SK-N-SH (cell line): Measurements from ENCODE around the gene ZNF606. TPM values are rescaled to one million over a fixed set of nuclear protein-coding genes. Genes with fewer than 3 reads are reported as not detected.

ENCODE experiments used
- CTCF ChIA-PET: fragments of 300-600, 350-600 bp; formaldehyde crosslinking; extraction: SDS; loops from one replicate; lab custom pipeline; 2021; lab: Yijun Ruan, JAX
- POLR2A ChIA-PET: fragments of 350-600 bp; sonication (Branson Sonifier 250); formaldehyde crosslinking; extraction: SDS; loops from one replicate; lab custom pipeline; 2020; ENCODE audit warnings: antibody characterized with exemption, inconsistent platforms; lab: Yijun Ruan, JAX
- DNase-seq: peaks from one replicate; pipeline ENCODE4 v3.0.0; 2012
- H2AFZ ChIP-seq: fragments of 200-600 bp; sonication (generic); 2 replicates; pipeline ENCODE4 v1.8.1; 2016; ENCODE audit warnings: antibody characterized with exemption, mild to moderate bottlenecking, low read depth
- H3F3A ChIP-seq: fragments of 200-600 bp; sonication (generic); replicated peaks from 2 replicates; pipeline ENCODE3; 2016; ENCODE audit warnings: antibody characterized with exemption, mild to moderate bottlenecking; ENCODE audit not compliant: insufficient read depth
- H3K27ac ChIP-seq, 2 experiments: fragments of 200-500 bp in 1 of 2; fragments of 200-600 bp in 1 of 2; sonication (Bioruptor generic) in 1 of 2; sonication (generic), shearing (Covaris generic) in 1 of 2; 2 replicates each; pipeline versions ENCODE4 v1.5.1 to v1.6.1; 2014 to 2016; ENCODE audit warnings: low read depth in 2 of 2, inconsistent platforms in 1 of 2, low read length in 1 of 2, mild to moderate bottlenecking in 1 of 2, mixed read lengths in 1 of 2
- H3K27me3 ChIP-seq: fragments of 200-600 bp; sonication (generic), shearing (Covaris generic); 2 replicates; pipeline ENCODE4 v1.6.1; 2016; ENCODE audit warnings: mixed run types; ENCODE audit not compliant: insufficient read depth
- H3K36me3 ChIP-seq, 2 experiments: fragments of 200-500 bp in 1 of 2; fragments of 200-600 bp in 1 of 2; sonication (Bioruptor generic) in 1 of 2; sonication (generic) in 1 of 2; replicated peaks in 1 of 2; 2 replicates each; pipeline versions ENCODE3 to v1.5.1; 2014 to 2016; ENCODE audit warnings: low read length in 1 of 2, mild to moderate bottlenecking in 1 of 2; ENCODE audit not compliant: insufficient read depth in 2 of 2, control insufficient read depth in 1 of 2
- H3K4me1 ChIP-seq, 2 experiments: fragments of 200-500 bp in 1 of 2; fragments of 200-600 bp in 1 of 2; sonication (Bioruptor generic) in 1 of 2; sonication (generic), shearing (Covaris generic) in 1 of 2; 2 replicates each; pipeline versions ENCODE4 v1.5.1 to v1.6.1; 2014 to 2016; ENCODE audit warnings: low read depth in 1 of 2, low read length in 1 of 2, mixed run types in 1 of 2; ENCODE audit not compliant: insufficient read depth in 2 of 2, control insufficient read depth in 1 of 2
- H3K4me2 ChIP-seq: fragments of 200-600 bp; sonication (generic), shearing (Covaris generic); 2 replicates; pipeline ENCODE4 v1.6.1; 2017; ENCODE audit warnings: mixed run types
- H3K4me3 ChIP-seq, 2 experiments: fragments of 200-500 bp in 1 of 2; fragments of 200-600 bp in 1 of 2; sonication (Bioruptor generic) in 1 of 2; sonication (generic), shearing (Covaris generic) in 1 of 2; 2 replicates each; pipeline versions ENCODE4 v1.5.1 to v1.8.1; 2014 to 2016; ENCODE audit warnings: low read depth in 2 of 2, inconsistent platforms in 1 of 2, low read length in 1 of 2, mild to moderate bottlenecking in 1 of 2, mixed read lengths in 1 of 2, moderate library complexity in 1 of 2
- H3K79me2 ChIP-seq: fragments of 200-600 bp; sonication (generic); 2 replicates; pipeline ENCODE4 v1.8.1; 2017; ENCODE audit warnings: mild to moderate bottlenecking; ENCODE audit not compliant: insufficient read depth
- H3K9ac ChIP-seq: fragments of 200-600 bp; sonication (generic); 2 replicates; pipeline ENCODE4 v1.6.1; 2017; ENCODE audit warnings: mixed run types
- H3K9me2 ChIP-seq: fragments of 200-600 bp; sonication (generic); 2 replicates; pipeline ENCODE4 v1.6.1; 2017; ENCODE audit warnings: mixed run types
- H3K9me3 ChIP-seq: fragments of 200-600 bp; sonication (generic); 2 replicates; pipeline ENCODE4 v1.6.1; 2017; ENCODE audit warnings: mixed run types, mild to moderate bottlenecking, moderate library complexity
- H4K20me1 ChIP-seq: fragments of 200-600 bp; sonication (generic); 2 replicates; pipeline ENCODE4 v1.6.1; 2017; ENCODE audit warnings: mild to moderate bottlenecking, mixed run types; ENCODE audit not compliant: insufficient read depth
- ELF1 ChIP-seq: IDR thresholded peaks from 2 replicates; pipeline ENCODE4 v1.4.0; 2012
- EP300 ChIP-seq, 2 experiments: IDR thresholded peaks; 2 replicates each; pipeline versions ENCODE4 v1.4.0 to v1.6.1; 2012; ENCODE audit warnings: borderline replicate concordance in 1 of 2, low read depth in 1 of 2, low read length in 1 of 2
- EZH2phosphoT487 ChIP-seq: fragments of 200-600 bp; sonication (generic); IDR thresholded peaks from 2 replicates; pipeline ENCODE4 v1.6.1; 2017; ENCODE audit warnings: low read depth, mixed run types, mild to moderate bottlenecking, antibody characterized with exemption, moderate library complexity, borderline replicate concordance
- FOXM1 ChIP-seq: IDR thresholded peaks from 2 replicates; pipeline ENCODE4 v1.4.0; 2012; ENCODE audit warnings: low read depth, mild to moderate bottlenecking
- GATA2 ChIP-seq: sonication (generic); formaldehyde crosslinking; IDR thresholded peaks from 2 replicates; pipeline ENCODE4 v1.5.0; 2020; ENCODE audit warnings: mild to moderate bottlenecking, missing genetic modification reagents
- JUND ChIP-seq: IDR thresholded peaks from 2 replicates; pipeline ENCODE4 v1.4.0; 2012
- NRF1 ChIP-seq: IDR thresholded peaks from 2 replicates; pipeline ENCODE4 v1.6.1; 2012; ENCODE audit warnings: low read depth, mild to moderate bottlenecking, low read length
- RFX5 ChIP-seq: IDR thresholded peaks from 2 replicates; pipeline ENCODE4 v1.6.1; 2012; ENCODE audit warnings: mild to moderate bottlenecking, improper control_type of control experiment, low read length
- RXRA ChIP-seq: IDR thresholded peaks from 2 replicates; pipeline ENCODE4 v1.4.0; 2012; ENCODE audit warnings: low read depth, mild to moderate bottlenecking, borderline replicate concordance
- SIN3A ChIP-seq: IDR thresholded peaks from 2 replicates; pipeline ENCODE4 v1.6.1; 2012; ENCODE audit warnings: low read depth, mild to moderate bottlenecking, low read length, moderate library complexity, borderline replicate concordance
- TCF12 ChIP-seq: IDR thresholded peaks from 2 replicates; pipeline ENCODE4 v1.4.0; 2012
- USF2 ChIP-seq: fragments of 150-350 bp; IDR thresholded peaks from 2 replicates; pipeline ENCODE4 v1.6.1; 2017; ENCODE audit warnings: antibody characterized with exemption, low read length, low read depth, borderline replicate concordance
- YY1 ChIP-seq: IDR thresholded peaks from 2 replicates; pipeline ENCODE4 v1.4.0; 2012; ENCODE audit warnings: low read depth, mild to moderate bottlenecking
- WGBS: methylation state at CpG from one replicate; pipeline ENCODE4 v1.1.6; 2017; ENCODE audit warnings: low lambda C conversion rate; 5-methylcytosine and 5-hydroxymethylcytosine counted together
- polyA plus RNA-seq, 3 experiments: library from polyadenylated mRNA; depleted of rRNA; stranded (reverse); fragments of >200 nt; gene quantifications; 2 replicates each; pipeline ENCODE4 v1.2.3, GENCODE V29; 2012
- TF ChIP-seq, protein P1 (sequence below): IDR thresholded peaks from 2 replicates; pipeline ENCODE4 v1.4.0; 2012; ENCODE audit warnings: low read depth, borderline replicate concordance
- TF ChIP-seq, protein P2 (sequence below): IDR thresholded peaks from 2 replicates; pipeline ENCODE4 v1.4.0; 2012; ENCODE audit warnings: low read depth, borderline replicate concordance
- TF ChIP-seq, protein P3 (sequence below): IDR thresholded peaks from 2 replicates; pipeline ENCODE4 v1.4.0; 2012; ENCODE audit warnings: low read depth
- TF ChIP-seq, protein P4 (sequence below): fragments of 200-600 bp; sonication (generic); IDR thresholded peaks from 2 replicates; pipeline ENCODE4 v1.6.1; 2017; ENCODE audit warnings: antibody characterized with exemption, mild to moderate bottlenecking, moderate library complexity

ZNF606 gene
- polyA plus RNA-seq, 1 of the 3 experiments (the other 2 are of a cell fraction) = 2.9 TPM

- Histone ChIP-seq H3K4me3 (peak overlapping the region in 1 of 2 experiments; percentile 29; a peak in 1 of 4 replicates), H3K4me2 (no peak overlapping the region)
- TF ChIP-seq, protein P1, sequence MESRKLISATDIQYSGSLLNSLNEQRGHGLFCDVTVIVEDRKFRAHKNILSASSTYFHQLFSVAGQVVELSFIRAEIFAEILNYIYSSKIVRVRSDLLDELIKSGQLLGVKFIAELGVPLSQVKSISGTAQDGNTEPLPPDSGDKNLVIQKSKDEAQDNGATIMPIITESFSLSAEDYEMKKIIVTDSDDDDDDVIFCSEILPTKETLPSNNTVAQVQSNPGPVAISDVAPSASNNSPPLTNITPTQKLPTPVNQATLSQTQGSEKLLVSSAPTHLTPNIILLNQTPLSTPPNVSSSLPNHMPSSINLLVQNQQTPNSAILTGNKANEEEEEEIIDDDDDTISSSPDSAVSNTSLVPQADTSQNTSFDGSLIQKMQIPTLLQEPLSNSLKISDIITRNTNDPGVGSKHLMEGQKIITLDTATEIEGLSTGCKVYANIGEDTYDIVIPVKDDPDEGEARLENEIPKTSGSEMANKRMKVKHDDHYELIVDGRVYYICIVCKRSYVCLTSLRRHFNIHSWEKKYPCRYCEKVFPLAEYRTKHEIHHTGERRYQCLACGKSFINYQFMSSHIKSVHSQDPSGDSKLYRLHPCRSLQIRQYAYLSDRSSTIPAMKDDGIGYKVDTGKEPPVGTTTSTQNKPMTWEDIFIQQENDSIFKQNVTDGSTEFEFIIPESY = no peak
- TF ChIP-seq YY1 = no peak
- no peak for TF ChIP-seq SIN3A
- no peak for TF ChIP-seq JUND
- TF ChIP-seq USF2 = no peak
- no peak for TF ChIP-seq FOXM1
- TF ChIP-seq EZH2phosphoT487 = no peak
- TF ChIP-seq ELF1 = no peak
- TF ChIP-seq EP300 (IDR thresholded peaks at IDR 0.05; ENCODE audit: borderline replicate concordance in 1 of 2, low read depth in 1 of 2, low read length in 1 of 2) = no peak
- TF ChIP-seq GATA2 (CRISPR knock-in tag) = no peak
- TF ChIP-seq, protein P2, sequence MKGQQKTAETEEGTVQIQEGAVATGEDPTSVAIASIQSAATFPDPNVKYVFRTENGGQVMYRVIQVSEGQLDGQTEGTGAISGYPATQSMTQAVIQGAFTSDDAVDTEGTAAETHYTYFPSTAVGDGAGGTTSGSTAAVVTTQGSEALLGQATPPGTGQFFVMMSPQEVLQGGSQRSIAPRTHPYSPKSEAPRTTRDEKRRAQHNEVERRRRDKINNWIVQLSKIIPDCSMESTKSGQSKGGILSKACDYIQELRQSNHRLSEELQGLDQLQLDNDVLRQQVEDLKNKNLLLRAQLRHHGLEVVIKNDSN = no peak
- TF ChIP-seq RFX5 = no peak
- TF ChIP-seq, protein P3, sequence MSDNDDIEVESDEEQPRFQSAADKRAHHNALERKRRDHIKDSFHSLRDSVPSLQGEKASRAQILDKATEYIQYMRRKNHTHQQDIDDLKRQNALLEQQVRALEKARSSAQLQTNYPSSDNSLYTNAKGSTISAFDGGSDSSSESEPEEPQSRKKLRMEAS = no peak
- no peak for TF ChIP-seq RXRA
- TF ChIP-seq TCF12 = no peak
- TF ChIP-seq NRF1 = no peak
- TF ChIP-seq, protein P4, sequence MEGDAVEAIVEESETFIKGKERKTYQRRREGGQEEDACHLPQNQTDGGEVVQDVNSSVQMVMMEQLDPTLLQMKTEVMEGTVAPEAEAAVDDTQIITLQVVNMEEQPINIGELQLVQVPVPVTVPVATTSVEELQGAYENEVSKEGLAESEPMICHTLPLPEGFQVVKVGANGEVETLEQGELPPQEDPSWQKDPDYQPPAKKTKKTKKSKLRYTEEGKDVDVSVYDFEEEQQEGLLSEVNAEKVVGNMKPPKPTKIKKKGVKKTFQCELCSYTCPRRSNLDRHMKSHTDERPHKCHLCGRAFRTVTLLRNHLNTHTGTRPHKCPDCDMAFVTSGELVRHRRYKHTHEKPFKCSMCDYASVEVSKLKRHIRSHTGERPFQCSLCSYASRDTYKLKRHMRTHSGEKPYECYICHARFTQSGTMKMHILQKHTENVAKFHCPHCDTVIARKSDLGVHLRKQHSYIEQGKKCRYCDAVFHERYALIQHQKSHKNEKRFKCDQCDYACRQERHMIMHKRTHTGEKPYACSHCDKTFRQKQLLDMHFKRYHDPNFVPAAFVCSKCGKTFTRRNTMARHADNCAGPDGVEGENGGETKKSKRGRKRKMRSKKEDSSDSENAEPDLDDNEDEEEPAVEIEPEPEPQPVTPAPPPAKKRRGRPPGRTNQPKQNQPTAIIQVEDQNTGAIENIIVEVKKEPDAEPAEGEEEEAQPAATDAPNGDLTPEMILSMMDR = no peak
- TF ChIP-seq, all 33 proteins: peak for 0
- Histone ChIP-seq H4K20me1 (no peaks in the 10 kb centered on the region), H3K4me1 (no peaks in the 10 kb centered on the region), H3K9me3 (no peaks in the 10 kb centered on the region), H3K36me3 (no peaks in the 10 kb centered on the region), H3K27ac (no peak overlapping the region), H3K79me2 (no peaks in the 10 kb centered on the region), H2AFZ (no peak overlapping the region), H3K9me2 (no peaks in the 10 kb centered on the region), H3F3A (no peaks in the 10 kb centered on the region), H3K9ac (no peak overlapping the region), H3K27me3 (no peaks in the 10 kb centered on the region)
- POLR2A ChIA-PET = no interaction called here
- CTCF ChIA-PET = no interaction called here
- DNase-seq = peak; percentile 61
- 11% methylated on average over 18 of the region's 20 CpGs for WGBS
Measured at GRCh38 chr19:58034477-58034793, 31.8 kb upstream of the ZNF606 start.
